ENCODE results near the gene GPR26.

The GPR26 gene

GRCh38 chr10:123635131-123635530 lies 31.0 kb upstream of the GPR26 start:
- H3K9ac ChIP-seq (ENCODE audit: low read depth, low read length): no peak overlapping the region
- WGBS: 94% methylated on average over 5 of the region's 5 CpGs
- H3K36me3 ChIP-seq (ENCODE audit: insufficient read depth, low read length): no peaks in the 10 kb centered on the region
- no peaks in the 10 kb centered on the region for H3K27me3 ChIP-seq (ENCODE audit: insufficient read depth, low read length)
- H3K9me3 ChIP-seq (ENCODE audit: insufficient read depth, low read depth, low read length): no peaks in the 10 kb centered on the region
- H3K4me3 ChIP-seq (ENCODE audit: low read length): no peak overlapping the region
- peaks cover 16% of the 10 kb centered on the region for H3K4me1 ChIP-seq (ENCODE audit: insufficient read depth, low read length)
- H3K27ac ChIP-seq (ENCODE audit: low read depth, low read length): no peak overlapping the region

GRCh38 chr10:123635745-123636144 lies 30.4 kb upstream of the GPR26 start:
- 43% methylated on average over 1 of the region's 2 CpGs for WGBS
- Histone ChIP-seq H3K27me3 (ENCODE audit: insufficient read depth, low read length) (no peaks in the 10 kb centered on the region), H3K4me3 (ENCODE audit: low read length) (no peak overlapping the region), H3K27ac (ENCODE audit: low read depth, low read length) (no peak overlapping the region), H3K9ac (ENCODE audit: low read depth, low read length) (no peak overlapping the region), H3K4me1 (ENCODE audit: insufficient read depth, low read length) (peaks cover 22% of the 10 kb centered on the region), H3K9me3 (ENCODE audit: insufficient read depth, low read depth, low read length) (no peaks in the 10 kb centered on the region), H3K36me3 (ENCODE audit: insufficient read depth, low read length) (no peaks in the 10 kb centered on the region)

GRCh38 chr10:123636598-123637325 lies 29.4 kb upstream of the GPR26 start:
- no peak overlapping the region for H3K9ac ChIP-seq (ENCODE audit: low read depth, low read length)

GRCh38 chr10:123637326-123637880 lies 28.8 kb upstream of the GPR26 start:
- Histone ChIP-seq H3K27ac (ENCODE audit: low read depth, low read length) (no peak overlapping the region), H3K9ac (ENCODE audit: low read depth, low read length) (no peak overlapping the region), H3K9me3 (ENCODE audit: insufficient read depth, low read depth, low read length) (no peaks in the 10 kb centered on the region), H3K4me3 (ENCODE audit: low read length) (no peak overlapping the region), H3K36me3 (ENCODE audit: insufficient read depth, low read length) (no peaks in the 10 kb centered on the region), H3K27me3 (ENCODE audit: insufficient read depth, low read length) (no peaks in the 10 kb centered on the region), H3K4me1 (ENCODE audit: insufficient read depth, low read length) (peaks cover 26% of the 10 kb centered on the region)
- WGBS: 92% methylated on average over 6 of the region's 6 CpGs

More at GRCh38 chr10:123636598-123637325, 29.4 kb upstream of the GPR26 start:
- Histone ChIP-seq H3K4me3 (ENCODE audit: low read length) (no peak overlapping the region), H3K36me3 (ENCODE audit: insufficient read depth, low read length) (no peaks in the 10 kb centered on the region), H3K4me1 (ENCODE audit: insufficient read depth, low read length) (peaks cover 26% of the 10 kb centered on the region), H3K27me3 (ENCODE audit: insufficient read depth, low read length) (no peaks in the 10 kb centered on the region), H3K27ac (ENCODE audit: low read depth, low read length) (no peak overlapping the region), H3K9me3 (ENCODE audit: insufficient read depth, low read depth, low read length) (no peaks in the 10 kb centered on the region)
- WGBS: 78% methylated on average over 8 of the region's 8 CpGs

- H3K9me3 ChIP-seq (ENCODE audit: insufficient read depth, low read depth, low read length): no peaks in the 10 kb centered on the region
- H3K4me1 ChIP-seq (ENCODE audit: insufficient read depth, low read length): peaks cover 26% of the 10 kb centered on the region
- H3K27ac ChIP-seq (ENCODE audit: low read depth, low read length): no peak overlapping the region; the same call in 1 of the 2 replicates
- no peaks in the 10 kb centered on the region for H3K27me3 ChIP-seq (ENCODE audit: insufficient read depth, low read length)
- H3K36me3 ChIP-seq (ENCODE audit: insufficient read depth, low read length): no peaks in the 10 kb centered on the region
- WGBS: 86% methylated on average over 3 of the region's 3 CpGs
- no peak overlapping the region for H3K4me3 ChIP-seq (ENCODE audit: low read length)
- 0 out of 2 replicates have a peak overlapping the region, but pooled peaks have one; percentile 22 for H3K9ac ChIP-seq (ENCODE audit: low read depth, low read length)
Measured at GRCh38 chr10:123639131-123639530, 27.0 kb upstream of the GPR26 start.

- Histone ChIP-seq H3K36me3 (ENCODE audit: insufficient read depth, low read length) (no peaks in the 10 kb centered on the region), H3K27ac (ENCODE audit: low read depth, low read length) (peak overlapping the region; percentile 77), H3K4me3 (ENCODE audit: low read length) (peak overlapping the region; percentile 13; the same call in 1 of the 2 replicates), H3K9ac (ENCODE audit: low read depth, low read length) (peak overlapping the region; percentile 29; the same call in 1 of the 2 replicates), H3K27me3 (ENCODE audit: insufficient read depth, low read length) (no peaks in the 10 kb centered on the region), H3K4me1 (ENCODE audit: insufficient read depth, low read length) (peaks cover 26% of the 10 kb centered on the region), H3K9me3 (ENCODE audit: insufficient read depth, low read depth, low read length) (no peaks in the 10 kb centered on the region)
- 12% methylated on average over 3 of the region's 3 CpGs for WGBS
Measured at GRCh38 chr10:123640016-123640535, 26.1 kb upstream of the GPR26 start.

GRCh38 chr10:123642293-123642692 lies 23.9 kb upstream of the GPR26 start:
- peaks cover 26% of the 10 kb centered on the region for H3K4me1 ChIP-seq (ENCODE audit: insufficient read depth, low read length)
- no peak overlapping the region for H3K9ac ChIP-seq (ENCODE audit: low read depth, low read length)
- 47% methylated on average over 4 of the region's 4 CpGs for WGBS
- H3K4me3 ChIP-seq (ENCODE audit: low read length): no peak overlapping the region
- H3K36me3 ChIP-seq (ENCODE audit: insufficient read depth, low read length): no peaks in the 10 kb centered on the region
- H3K9me3 ChIP-seq (ENCODE audit: insufficient read depth, low read depth, low read length): no peaks in the 10 kb centered on the region
- H3K27ac ChIP-seq (ENCODE audit: low read depth, low read length): no peak overlapping the region
- no peaks in the 10 kb centered on the region for H3K27me3 ChIP-seq (ENCODE audit: insufficient read depth, low read length)

GRCh38 chr10:123642697-123643096 lies 23.5 kb upstream of the GPR26 start:
- Histone ChIP-seq H3K4me3 (ENCODE audit: low read length) (no peak overlapping the region), H3K4me1 (ENCODE audit: insufficient read depth, low read length) (peaks cover 26% of the 10 kb centered on the region), H3K27ac (ENCODE audit: low read depth, low read length) (no peak overlapping the region), H3K36me3 (ENCODE audit: insufficient read depth, low read length) (no peaks in the 10 kb centered on the region), H3K9ac (ENCODE audit: low read depth, low read length) (no peak overlapping the region), H3K9me3 (ENCODE audit: insufficient read depth, low read depth, low read length) (no peaks in the 10 kb centered on the region), H3K27me3 (ENCODE audit: insufficient read depth, low read length) (no peaks in the 10 kb centered on the region)
- 82% methylated on average over 8 of the region's 8 CpGs for WGBS

- H3K9me3 ChIP-seq (ENCODE audit: insufficient read depth, low read depth, low read length): no peaks in the 10 kb centered on the region
- no peaks in the 10 kb centered on the region for H3K36me3 ChIP-seq (ENCODE audit: insufficient read depth, low read length)
- peaks cover 26% of the 10 kb centered on the region for H3K4me1 ChIP-seq (ENCODE audit: insufficient read depth, low read length)
- H3K9ac ChIP-seq (ENCODE audit: low read depth, low read length): no peak overlapping the region
- H3K4me3 ChIP-seq (ENCODE audit: low read length): no peak overlapping the region
- H3K27ac ChIP-seq (ENCODE audit: low read depth, low read length): no peak overlapping the region
- no peaks in the 10 kb centered on the region for H3K27me3 ChIP-seq (ENCODE audit: insufficient read depth, low read length)
- WGBS: 87% methylated on average over 7 of the region's 10 CpGs
Measured at GRCh38 chr10:123643315-123643714, 22.8 kb upstream of the GPR26 start.

GRCh38 chr10:123645016-123645415 lies 21.1 kb upstream of the GPR26 start:
- H3K9me3 ChIP-seq (ENCODE audit: insufficient read depth, low read depth, low read length): no peaks in the 10 kb centered on the region
- WGBS: 88% methylated on average over 6 of the region's 6 CpGs
- no peaks in the 10 kb centered on the region for H3K36me3 ChIP-seq (ENCODE audit: insufficient read depth, low read length)
- no peak overlapping the region for H3K9ac ChIP-seq (ENCODE audit: low read depth, low read length)
- peaks cover 11% of the 10 kb centered on the region for H3K4me1 ChIP-seq (ENCODE audit: insufficient read depth, low read length)
- H3K27me3 ChIP-seq (ENCODE audit: insufficient read depth, low read length): no peaks in the 10 kb centered on the region
- H3K4me3 ChIP-seq (ENCODE audit: low read length): no peak overlapping the region
- H3K27ac ChIP-seq (ENCODE audit: low read depth, low read length): no peak overlapping the region

- Histone ChIP-seq H3K27ac (ENCODE audit: low read depth, low read length) (no peak overlapping the region), H3K27me3 (ENCODE audit: insufficient read depth, low read length) (no peaks in the 10 kb centered on the region)
- 93% methylated on average over 10 of the region's 10 CpGs for WGBS
Measured at GRCh38 chr10:123645615-123646014, 20.5 kb upstream of the GPR26 start.

More at GRCh38 chr10:123645615-123646014, 20.5 kb upstream of the GPR26 start:
- peaks cover 6% of the 10 kb centered on the region for H3K4me1 ChIP-seq (ENCODE audit: insufficient read depth, low read length)
- no peak overlapping the region for H3K4me3 ChIP-seq (ENCODE audit: low read length)
- H3K9me3 ChIP-seq (ENCODE audit: insufficient read depth, low read depth, low read length): no peaks in the 10 kb centered on the region
- no peak overlapping the region for H3K9ac ChIP-seq (ENCODE audit: low read depth, low read length)
- no peaks in the 10 kb centered on the region for H3K36me3 ChIP-seq (ENCODE audit: insufficient read depth, low read length)
